OCI-LY7 (cell line): Measurements from ENCODE around the gene MRPS6. TPM values are rescaled to one million over a fixed set of nuclear protein-coding genes. Genes with fewer than 3 reads are reported as not detected.

Experiments used
- BruUV-seq: library from RNA; stranded (reverse); fragments of 400-500 nt; replicated peaks from 2 replicates; lab custom pipeline; 2021; lab: Mats Ljungman, UMichigan
- CTCF ChIA-PET: fragments of 300-600 bp; sonication (Branson Sonifier 250); formaldehyde crosslinking; loops from one replicate; lab custom pipeline; 2022; ENCODE audit warnings: antibody characterized with exemption; ENCODE audit not compliant: unreplicated experiment; lab: Charles Lee
- POLR2A ChIA-PET: fragments of 300-600 bp; sonication (Branson Sonifier 250); formaldehyde crosslinking; loops from one replicate; lab custom pipeline; 2022; ENCODE audit warnings: antibody characterized with exemption; lab: Charles Lee
- DNase-seq: peaks from one replicate; pipeline ENCODE4 v3.0.0-alpha.2; 2015; ENCODE audit warnings: low spot score
- H2AFZ ChIP-seq: fragments of 200-600 bp; sonication (generic), shearing (Covaris generic); 2 replicates; pipeline ENCODE4 v1.6.1; 2014; ENCODE audit warnings: mild to moderate bottlenecking, antibody characterized with exemption, low read length, moderate library complexity
- H3K27ac ChIP-seq: fragments of 200-600 bp; sonication (generic); 2 replicates; pipeline ENCODE4 v1.5.1; 2014; ENCODE audit warnings: mixed run types, low read depth, mild to moderate bottlenecking, moderate library complexity, low read length, inconsistent platforms; ENCODE audit not compliant: poor library complexity, severe bottlenecking
- H3K36me3 ChIP-seq: fragments of 200-600 bp; sonication (generic); 2 replicates; pipeline ENCODE4 v1.6.1; 2014; ENCODE audit warnings: mild to moderate bottlenecking, antibody characterized with exemption, low read length, moderate library complexity, mixed read lengths; ENCODE audit not compliant: insufficient read depth
- H3K4me1 ChIP-seq: fragments of 200-600 bp; sonication (generic); 2 replicates; pipeline ENCODE4 v1.5.1; 2014; ENCODE audit warnings: mild to moderate bottlenecking, low read length; ENCODE audit not compliant: insufficient read depth, poor library complexity, severe bottlenecking
- H3K4me2 ChIP-seq: fragments of 200-600 bp; sonication (generic); 2 replicates; pipeline ENCODE4 v1.6.1; 2014; ENCODE audit warnings: mild to moderate bottlenecking, low read length
- H3K4me3 ChIP-seq: fragments of 200-600 bp; sonication (generic); 2 replicates; pipeline ENCODE4 v1.5.1; 2014; ENCODE audit warnings: mild to moderate bottlenecking, low read depth, low read length; ENCODE audit not compliant: poor library complexity, severe bottlenecking
- H3K79me2 ChIP-seq: fragments of 200-600 bp; sonication (generic); 2 replicates; pipeline ENCODE4 v1.6.1; 2016; ENCODE audit warnings: low read depth, mild to moderate bottlenecking, low read length, moderate library complexity, mixed read lengths; ENCODE audit not compliant: insufficient read depth
- H3K9me2 ChIP-seq: fragments of 200-600 bp; sonication (generic); 2 replicates; pipeline ENCODE4 v1.6.1; 2016; ENCODE audit warnings: mild to moderate bottlenecking, low read length, mixed read lengths; ENCODE audit not compliant: insufficient read depth
- H3K9me3 ChIP-seq: fragments of 200-600 bp; sonication (generic); 2 replicates; pipeline ENCODE4 v1.6.1; 2014; ENCODE audit warnings: mild to moderate bottlenecking, mixed run types, low read length, mixed read lengths
- H4K20me1 ChIP-seq: fragments of 200-600 bp; sonication (generic); 2 replicates; pipeline ENCODE4 v1.6.1; 2014; ENCODE audit warnings: mild to moderate bottlenecking, antibody characterized with exemption, low read length, moderate library complexity, mixed read lengths; ENCODE audit not compliant: insufficient read depth
- EZH2phosphoT487 ChIP-seq: fragments of 200-600 bp; sonication (generic); IDR thresholded peaks from 2 replicates; pipeline ENCODE4 v1.6.1; 2018; ENCODE audit warnings: low read depth, borderline replicate concordance, mild to moderate bottlenecking, mixed run types, antibody characterized with exemption, low read length, moderate library complexity, mixed read lengths
- intact Hi-C: fragments of 100-400 bp; cut with micrococcal nuclease; formaldehyde crosslinking; loops from one replicate; pipeline ENCODE4 v1.10.0; 2022; ENCODE audit not compliant: unreplicated experiment
- total RNA-seq, 2 experiments: library from RNA; depleted of rRNA in 1 of 2; stranded (reverse); fragments of >200 nt in 1 of 2; shearing (Covaris generic) in 1 of 2; gene quantifications; 2 replicates each; pipeline ENCODE4 v1.2.3, GENCODE V29; 2014 to 2022
- TF ChIP-seq, protein P1 (sequence below): fragments of 200-600 bp; sonication (generic); conservative IDR thresholded peaks from 2 replicates; pipeline ENCODE4 v1.5.1; 2014; ENCODE audit warnings: mild to moderate bottlenecking, antibody characterized with exemption, low read length, moderate library complexity, mixed read lengths

MRPS6 gene
- total RNA-seq, 2 experiments from 2014 or later, result 20.9 to 56.1 TPM

DNA sequence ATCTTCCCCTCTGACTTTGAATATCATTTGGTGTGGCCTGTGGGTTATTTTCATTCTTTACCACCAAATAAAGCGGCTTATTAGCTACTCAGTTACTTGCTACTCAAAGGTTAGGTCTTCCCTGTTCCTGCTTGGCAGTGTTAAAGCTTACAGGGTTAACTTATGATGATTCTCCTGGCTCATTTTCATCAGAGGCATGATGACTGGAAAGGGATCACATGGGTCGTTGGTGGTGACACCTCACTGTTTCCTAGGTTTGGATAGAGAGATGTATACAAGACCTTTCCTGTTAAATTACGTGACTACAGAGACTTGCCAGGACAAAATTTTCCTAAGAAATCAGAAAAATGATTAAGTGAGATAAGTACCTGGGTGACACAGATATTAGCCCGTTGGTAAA is 27.4 kb downstream of the MRPS6 start:
- BruUV-seq, result no TSS peak
- TF ChIP-seq, protein P1, sequence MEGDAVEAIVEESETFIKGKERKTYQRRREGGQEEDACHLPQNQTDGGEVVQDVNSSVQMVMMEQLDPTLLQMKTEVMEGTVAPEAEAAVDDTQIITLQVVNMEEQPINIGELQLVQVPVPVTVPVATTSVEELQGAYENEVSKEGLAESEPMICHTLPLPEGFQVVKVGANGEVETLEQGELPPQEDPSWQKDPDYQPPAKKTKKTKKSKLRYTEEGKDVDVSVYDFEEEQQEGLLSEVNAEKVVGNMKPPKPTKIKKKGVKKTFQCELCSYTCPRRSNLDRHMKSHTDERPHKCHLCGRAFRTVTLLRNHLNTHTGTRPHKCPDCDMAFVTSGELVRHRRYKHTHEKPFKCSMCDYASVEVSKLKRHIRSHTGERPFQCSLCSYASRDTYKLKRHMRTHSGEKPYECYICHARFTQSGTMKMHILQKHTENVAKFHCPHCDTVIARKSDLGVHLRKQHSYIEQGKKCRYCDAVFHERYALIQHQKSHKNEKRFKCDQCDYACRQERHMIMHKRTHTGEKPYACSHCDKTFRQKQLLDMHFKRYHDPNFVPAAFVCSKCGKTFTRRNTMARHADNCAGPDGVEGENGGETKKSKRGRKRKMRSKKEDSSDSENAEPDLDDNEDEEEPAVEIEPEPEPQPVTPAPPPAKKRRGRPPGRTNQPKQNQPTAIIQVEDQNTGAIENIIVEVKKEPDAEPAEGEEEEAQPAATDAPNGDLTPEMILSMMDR, result no peak
- no peak for TF ChIP-seq EZH2phosphoT487
- H3K4me1 ChIP-seq, result no peaks in the 10 kb centered on the region
- CTCF ChIA-PET, result no interaction called here
- POLR2A ChIA-PET, result interaction anchor here (0.8 to 1.5 kb wide), 5 partner anchors 8 to 25 kb away, joined by 3 to 6 read pairs (median 4); no protein-coding TSS in a partner anchor
- no peak overlapping the region for H2AFZ ChIP-seq
- no peaks in the 10 kb centered on the region for H3K9me3 ChIP-seq
- H3K27ac ChIP-seq, result no peak overlapping the region
- no peak for DNase-seq
- H3K36me3 ChIP-seq, result peaks cover 71% of the 10 kb centered on the region
- H3K79me2 ChIP-seq, result peaks cover 57% of the 10 kb centered on the region
- no peaks in the 10 kb centered on the region for H3K9me2 ChIP-seq
- H3K4me3 ChIP-seq, result no peak overlapping the region
- H3K4me2 ChIP-seq, result no peak overlapping the region
- peaks cover 16% of the 10 kb centered on the region; the same call in 1 of the 2 replicates for H4K20me1 ChIP-seq
- intact Hi-C loops, result no loop called here

DNA sequence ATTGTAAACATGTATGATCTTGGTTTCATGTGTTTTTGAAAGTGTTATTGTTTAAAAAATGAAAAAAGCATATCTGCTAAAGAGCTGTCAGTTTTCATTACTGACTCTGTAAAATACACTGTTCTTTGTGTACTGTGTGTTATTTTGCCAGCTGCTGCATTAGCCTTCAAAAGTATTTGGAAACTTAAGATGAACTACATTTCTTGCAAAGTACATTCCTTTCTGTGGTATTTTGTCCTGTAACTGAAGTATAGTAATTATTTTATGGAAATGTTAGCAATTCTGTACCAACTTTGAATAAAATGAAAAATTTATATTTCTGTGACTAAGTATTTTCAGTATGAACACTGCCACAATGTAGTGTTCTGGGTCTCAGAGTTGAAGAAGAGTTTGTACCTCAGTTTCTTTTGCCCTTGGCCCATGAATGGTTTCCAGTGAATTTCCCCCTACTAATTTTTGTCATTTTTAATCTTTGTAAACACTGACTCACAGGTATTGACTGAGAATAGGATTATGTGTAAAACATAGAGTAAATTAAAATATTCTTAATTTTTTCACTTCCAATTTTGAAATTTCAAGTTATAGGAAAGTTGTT is 32.7 kb downstream of the MRPS6 start:
- TF ChIP-seq, protein P1, result no peak
- TF ChIP-seq EZH2phosphoT487, result no peak
- no peaks in the 10 kb centered on the region for H3K9me2 ChIP-seq
- H3K4me1 ChIP-seq, result no peaks in the 10 kb centered on the region
- H3K36me3 ChIP-seq, result peaks cover 23% of the 10 kb centered on the region
- peaks cover 8% of the 10 kb centered on the region; the same call in 1 of the 2 replicates for H4K20me1 ChIP-seq
- H3K4me3 ChIP-seq, result no peak overlapping the region
- BruUV-seq, result no TSS peak
- H3K79me2 ChIP-seq, result peaks cover 26% of the 10 kb centered on the region
- H3K9me3 ChIP-seq, result no peaks in the 10 kb centered on the region
- H3K4me2 ChIP-seq, result no peak overlapping the region
- CTCF ChIA-PET, result no interaction called here
- no peak overlapping the region for H3K27ac ChIP-seq
- POLR2A ChIA-PET, result no interaction called here
- H2AFZ ChIP-seq, result no peak overlapping the region
- intact Hi-C loops, result no loop called here
- DNase-seq, result no peak

DNA sequence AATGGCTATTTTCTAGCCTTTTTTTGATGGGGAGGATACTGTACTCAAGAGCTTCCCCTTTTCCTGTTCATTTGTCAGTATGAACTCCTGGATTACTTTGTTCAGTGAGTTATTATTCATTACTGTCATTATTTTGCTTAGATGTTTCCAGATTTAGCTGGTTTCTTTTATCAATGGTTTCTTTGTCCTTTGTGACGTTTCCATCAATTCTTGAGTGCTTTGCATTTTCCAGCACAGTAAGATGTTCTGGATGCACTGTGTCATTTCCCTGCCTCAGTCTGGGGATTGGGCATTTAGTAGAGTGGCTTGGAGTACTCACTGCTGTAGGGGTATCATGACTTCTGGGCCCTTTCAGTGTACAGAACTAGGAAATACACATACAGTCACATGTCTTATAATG is 34.2 kb downstream of the MRPS6 start:
- Histone ChIP-seq H4K20me1 (0 out of 2 replicates have a peak, but pooled peaks cover 2% of the 10 kb centered on the region), H3K4me2 (no peak overlapping the region), H3K4me3 (no peak overlapping the region), H3K9me3 (no peaks in the 10 kb centered on the region), H3K27ac (no peak overlapping the region), H3K79me2 (peaks cover 10% of the 10 kb centered on the region), H2AFZ (no peak overlapping the region), H3K36me3 (peaks cover 10% of the 10 kb centered on the region), H3K9me2 (no peaks in the 10 kb centered on the region), H3K4me1 (no peaks in the 10 kb centered on the region)
- ChIA-PET CTCF (no interaction called here), POLR2A (no interaction called here)
- intact Hi-C loops, result no loop called here
- TF ChIP-seq EZH2phosphoT487, result no peak
- TF ChIP-seq, protein P1, result no peak
- DNase-seq, result no peak
- BruUV-seq, result no TSS peak
